GM18907 (cell line): ENCODE results near the gene LRP1-AS.

ENCODE experiments used
- ATAC-seq: cut with Tn5 transposase; IDR thresholded peaks from one replicate; pipeline ENCODE4 v1.9.1; 2021; ENCODE audit warnings: mild to moderate bottlenecking, moderate library complexity; ENCODE audit not compliant: unreplicated experiment

LRP1-AS gene

GRCh38 chr12:57146961-57147944 is at the start of gene LRP1-AS:
Gene LRP1-AS, minus strand, starts transcription at chr12:57147619.
- no peak for ATAC-seq

DNA sequence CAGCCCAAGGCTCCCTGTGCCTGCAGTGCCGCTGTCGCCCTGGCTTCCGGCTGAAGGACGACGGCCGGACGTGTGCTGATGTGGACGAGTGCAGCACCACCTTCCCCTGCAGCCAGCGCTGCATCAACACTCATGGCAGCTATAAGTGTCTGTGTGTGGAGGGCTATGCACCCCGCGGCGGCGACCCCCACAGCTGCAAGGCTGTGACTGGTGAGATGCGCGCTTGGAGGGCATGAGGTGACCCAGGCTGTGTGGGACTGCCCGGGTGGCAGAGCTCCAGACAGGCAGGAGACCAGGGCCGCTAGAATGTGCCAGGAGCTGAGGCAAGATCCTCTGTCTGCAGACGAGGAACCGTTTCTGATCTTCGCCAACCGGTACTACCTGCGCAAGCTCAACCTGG is 49.5 kb upstream of the LRP1-AS start:
- no peak for ATAC-seq

DNA sequence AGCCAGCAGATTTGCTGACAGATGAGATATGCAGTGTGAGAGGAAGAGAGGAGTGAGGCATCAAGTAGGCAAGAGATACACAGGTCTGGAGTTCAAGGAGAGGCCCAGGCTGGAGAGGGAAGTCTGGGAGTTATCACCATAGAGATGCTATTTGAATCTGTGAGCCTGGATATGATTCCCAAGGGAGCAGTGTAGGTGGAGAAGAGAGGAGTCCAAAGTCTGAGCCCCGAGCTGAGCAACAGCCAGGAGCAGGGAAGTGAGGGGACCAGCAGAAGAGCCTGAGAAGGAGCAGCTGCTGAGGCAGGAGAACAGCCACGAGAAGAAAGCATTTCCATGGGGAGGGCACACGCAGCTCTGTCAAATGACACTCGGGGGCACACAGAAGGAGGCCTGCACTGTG is 49.0 kb upstream of the LRP1-AS start:
- ATAC-seq, result no peak

DNA sequence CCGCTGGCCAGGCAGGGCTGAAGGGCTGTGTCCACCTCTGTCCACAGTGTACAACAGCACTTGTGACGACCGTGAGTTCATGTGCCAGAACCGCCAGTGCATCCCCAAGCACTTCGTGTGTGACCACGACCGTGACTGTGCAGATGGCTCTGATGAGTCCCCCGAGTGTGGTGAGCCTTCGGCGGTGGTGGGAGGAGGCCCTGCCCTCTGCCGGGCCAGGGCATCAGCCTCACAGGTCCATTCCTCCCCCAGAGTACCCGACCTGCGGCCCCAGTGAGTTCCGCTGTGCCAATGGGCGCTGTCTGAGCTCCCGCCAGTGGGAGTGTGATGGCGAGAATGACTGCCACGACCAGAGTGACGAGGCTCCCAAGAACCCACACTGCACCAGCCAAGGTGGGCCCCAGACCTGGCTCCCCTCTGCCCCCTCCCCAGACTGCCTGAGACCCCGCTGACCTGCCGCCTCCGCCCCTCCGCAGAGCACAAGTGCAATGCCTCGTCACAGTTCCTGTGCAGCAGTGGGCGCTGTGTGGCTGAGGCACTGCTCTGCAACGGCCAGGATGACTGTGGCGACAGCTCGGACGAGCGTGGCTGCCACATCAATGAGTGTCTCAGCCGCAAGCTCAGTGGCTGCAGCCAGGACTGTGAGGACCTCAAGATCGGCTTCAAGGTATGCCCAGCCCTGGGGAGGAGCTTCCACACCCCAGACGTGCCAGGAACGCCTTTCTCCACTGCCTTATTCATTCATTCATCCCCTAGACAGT is 48.4 kb upstream of the LRP1-AS start:
- no peak for ATAC-seq

GRCh38 chr12:57195186-57195585 is 47.8 kb upstream of the LRP1-AS start:
- no peak for ATAC-seq

- no peak for ATAC-seq
Measured at GRCh38 chr12:57194253-57194652, 46.8 kb upstream of the LRP1-AS start.

DNA sequence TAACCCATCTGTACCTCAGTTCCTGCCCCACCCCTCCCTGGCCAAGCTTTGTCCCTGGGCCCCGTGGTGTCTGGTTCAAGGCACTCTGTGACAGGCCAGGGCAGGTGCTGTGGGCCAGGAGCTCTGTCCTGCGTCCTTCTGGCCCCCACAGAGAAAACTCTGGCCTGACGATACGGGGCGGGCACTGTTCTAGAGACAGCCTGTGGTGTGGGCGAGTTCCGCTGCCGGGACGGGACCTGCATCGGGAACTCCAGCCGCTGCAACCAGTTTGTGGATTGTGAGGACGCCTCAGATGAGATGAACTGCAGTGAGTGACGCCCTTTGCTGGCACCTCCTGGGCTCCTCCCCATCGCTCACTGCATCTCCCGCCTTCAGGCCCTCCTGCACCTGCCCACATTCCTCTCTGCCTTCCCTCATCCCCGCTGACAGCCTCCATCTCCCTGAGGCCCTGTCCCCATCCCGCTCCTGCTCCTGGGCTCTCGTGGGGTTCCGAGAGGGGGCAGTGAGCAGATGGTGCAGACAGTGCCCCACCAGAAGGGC is 46.4 kb upstream of the LRP1-AS start:
- ATAC-seq, result no peak

DNA sequence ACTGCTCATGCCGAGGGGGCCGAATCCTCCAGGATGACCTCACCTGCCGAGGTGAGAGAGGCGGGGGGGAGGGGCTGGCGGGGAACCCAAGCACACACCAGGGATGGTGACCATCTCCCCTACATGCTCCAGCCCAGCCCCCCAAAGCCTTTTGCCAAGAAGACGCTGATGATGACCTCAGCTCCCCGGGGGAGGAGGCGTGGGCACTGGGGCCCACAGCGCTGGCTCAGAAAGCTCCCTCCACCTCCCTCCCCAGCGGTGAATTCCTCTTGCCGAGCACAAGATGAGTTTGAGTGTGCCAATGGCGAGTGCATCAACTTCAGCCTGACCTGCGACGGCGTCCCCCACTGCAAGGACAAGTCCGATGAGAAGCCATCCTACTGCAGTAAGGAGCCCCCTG is 45.5 kb upstream of the LRP1-AS start:
- no peak for ATAC-seq

DNA sequence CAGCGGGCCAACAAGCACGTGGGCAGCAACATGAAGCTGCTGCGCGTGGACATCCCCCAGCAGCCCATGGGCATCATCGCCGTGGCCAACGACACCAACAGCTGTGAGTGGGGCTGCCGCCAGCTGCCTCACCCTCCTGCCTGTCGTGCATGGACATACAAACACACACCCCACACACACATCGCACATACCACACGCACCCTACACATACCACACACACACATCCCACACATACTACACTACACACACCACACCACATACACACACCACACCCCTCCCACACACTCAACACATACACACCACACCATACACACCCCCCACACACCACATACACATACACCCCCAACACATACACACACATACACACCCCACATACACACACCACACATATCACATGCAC is 44.0 kb upstream of the LRP1-AS start:
- ATAC-seq, result no peak

- ATAC-seq, result no peak
Measured at GRCh38 chr12:57190821-57191220, 43.4 kb upstream of the LRP1-AS start.

DNA sequence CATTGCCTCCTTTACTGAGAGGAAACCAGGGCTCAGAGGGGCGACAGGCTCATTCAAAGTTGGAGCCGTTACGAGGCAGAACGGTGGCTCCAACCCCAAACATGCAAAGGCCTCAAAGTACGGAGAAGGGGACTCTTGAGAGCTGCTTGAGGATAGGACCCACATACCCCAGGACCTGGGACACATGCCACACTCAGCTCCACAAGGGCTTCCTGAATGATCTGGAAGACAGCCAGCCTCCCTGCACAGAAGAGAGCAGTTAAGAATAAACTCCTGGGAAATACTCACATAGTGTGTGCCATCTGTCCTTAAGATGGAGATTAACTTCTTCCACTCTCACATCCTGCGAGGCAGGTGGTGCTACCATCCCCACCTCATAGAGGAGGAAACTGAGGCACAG is 42.6 kb upstream of the LRP1-AS start:
- ATAC-seq, result no peak

DNA sequence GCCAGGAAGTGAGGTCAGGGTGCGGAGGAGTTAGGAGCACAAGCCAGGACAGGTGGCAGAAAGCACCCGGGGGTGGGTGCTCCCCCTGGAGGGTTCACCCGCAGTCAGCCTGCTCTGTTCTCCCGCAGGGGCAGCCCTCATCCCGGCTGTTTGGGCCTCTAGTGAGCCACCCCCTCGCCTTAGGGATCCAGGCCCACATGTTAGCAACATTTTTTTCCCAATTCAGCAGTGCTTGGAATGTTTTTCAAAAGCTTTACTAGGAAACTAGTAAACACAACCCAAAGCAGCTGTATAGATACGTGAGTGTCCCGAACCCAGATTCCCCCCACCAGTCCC is 40.6 kb upstream of the LRP1-AS start:
- no peak for ATAC-seq

DNA sequence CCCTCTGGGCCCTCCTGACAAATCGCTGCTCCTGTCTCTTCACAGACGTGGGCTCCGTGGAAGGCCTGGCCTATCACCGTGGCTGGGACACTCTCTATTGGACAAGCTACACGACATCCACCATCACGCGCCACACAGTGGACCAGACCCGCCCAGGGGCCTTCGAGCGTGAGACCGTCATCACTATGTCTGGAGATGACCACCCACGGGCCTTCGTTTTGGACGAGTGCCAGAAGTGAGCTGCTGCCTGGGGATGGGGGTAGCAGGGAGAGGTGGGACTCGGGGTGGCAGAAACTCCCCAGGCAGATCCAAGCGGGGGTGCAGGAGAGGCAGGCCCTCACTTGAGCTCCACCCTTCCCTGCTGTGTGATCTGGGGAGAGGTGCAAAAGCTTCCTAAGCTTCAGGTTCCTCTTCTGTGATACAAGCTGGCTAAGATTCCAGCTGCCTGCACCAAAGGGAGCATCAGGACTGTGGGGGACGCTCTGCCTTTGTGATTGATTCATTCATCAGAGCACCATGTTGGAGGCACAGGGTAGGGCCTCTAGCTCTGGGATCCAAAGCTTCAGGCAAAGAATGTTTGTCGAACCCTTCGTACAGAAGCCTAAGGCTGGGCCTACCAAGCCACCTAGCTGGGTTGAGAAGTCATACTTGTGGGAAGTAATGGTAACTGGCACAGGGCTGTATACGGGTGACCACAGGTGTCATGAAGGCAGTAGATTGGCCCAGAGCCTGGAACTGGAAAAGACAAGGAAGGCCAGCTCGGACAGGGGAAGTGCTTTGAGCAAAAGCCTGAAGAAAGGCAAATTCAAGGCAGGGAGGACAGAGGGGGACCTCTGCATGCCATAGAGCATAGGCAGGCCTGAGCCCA is 40.0 kb upstream of the LRP1-AS start:
- no peak for ATAC-seq

DNA sequence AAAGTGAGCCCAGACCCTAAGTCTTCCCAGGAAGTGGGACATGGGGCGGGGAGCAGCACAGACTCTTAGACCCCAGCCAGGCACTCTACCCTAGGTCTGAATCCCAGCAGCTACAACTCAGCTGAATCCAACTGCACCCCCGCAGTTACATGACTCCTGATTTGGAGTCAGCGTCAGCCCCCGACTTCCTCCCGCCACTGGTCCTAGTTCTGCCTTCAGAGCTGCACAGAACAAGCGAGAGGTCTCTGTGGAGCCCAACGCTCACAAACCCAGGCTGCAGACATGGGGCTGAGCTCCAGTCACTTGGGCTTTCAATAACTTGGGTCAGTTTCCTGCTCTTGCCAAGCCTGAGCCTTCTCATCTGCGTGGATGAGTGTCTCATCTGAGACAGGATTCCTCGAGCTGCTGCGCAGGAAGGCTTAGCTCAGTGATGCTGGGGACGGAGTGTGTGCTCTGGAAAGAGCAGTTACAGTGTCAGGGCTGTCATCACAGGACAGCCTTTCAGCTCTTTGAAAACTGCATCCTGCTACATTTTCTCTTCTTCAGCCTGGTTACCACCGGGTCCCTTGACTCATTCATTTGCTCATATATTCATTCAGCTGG is 38.6 kb upstream of the LRP1-AS start:
- no peak for ATAC-seq

- no peak for ATAC-seq
Measured at GRCh38 chr12:57185403-57185802, 38.0 kb upstream of the LRP1-AS start.

- ATAC-seq, result no peak
Measured at GRCh38 chr12:57183939-57184725, 36.7 kb upstream of the LRP1-AS start.

- ATAC-seq, result peak; percentile 87
Measured at GRCh38 chr12:57182918-57183575, 35.6 kb upstream of the LRP1-AS start.

GRCh38 chr12:57181561-57182155 is 34.2 kb upstream of the LRP1-AS start:
- no peak for ATAC-seq

DNA sequence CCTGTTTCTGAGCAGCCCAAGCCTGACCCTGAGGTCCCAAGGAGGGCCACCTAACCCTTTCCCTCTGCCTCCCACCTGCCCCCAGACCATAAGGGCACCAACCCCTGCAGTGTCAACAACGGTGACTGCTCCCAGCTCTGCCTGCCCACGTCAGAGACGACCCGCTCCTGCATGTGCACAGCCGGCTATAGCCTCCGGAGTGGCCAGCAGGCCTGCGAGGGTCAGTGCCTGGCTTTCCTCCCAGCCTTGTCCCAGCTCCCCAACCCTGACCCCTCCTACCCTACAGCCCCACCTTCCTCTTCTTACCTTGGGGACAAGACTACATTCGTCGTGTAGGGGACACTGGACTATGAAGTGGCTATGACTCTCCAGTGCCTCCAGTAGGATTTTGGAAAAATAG is 33.7 kb upstream of the LRP1-AS start:
- no peak for ATAC-seq
